Smooth muscle cell (in vitro differentiated cells): ENCODE data around the gene HECTD2. TPM values are rescaled to one million over a fixed set of nuclear protein-coding genes. Genes with fewer than 3 reads are reported as not detected.

Experiments
- DNase-seq: peaks from one replicate; lab custom pipeline; 2025; ENCODE audit not compliant: unreplicated experiment; lab: John Stamatoyannopoulos, UW
- H2AFZ ChIP-seq: fragments of 200-600 bp; sonication (generic); 2 replicates; pipeline ENCODE4 v1.6.0; 2016; ENCODE audit warnings: antibody characterized with exemption, low read depth, mild to moderate bottlenecking
- H3F3A ChIP-seq: fragments of 200-600 bp; sonication (generic); 2 replicates; pipeline ENCODE4 v1.6.0; 2017; ENCODE audit warnings: antibody characterized with exemption, low read depth
- H3K27ac ChIP-seq: fragments of 200-600 bp; sonication (generic); 2 replicates; pipeline ENCODE4 v1.5.1; 2016; ENCODE audit warnings: low read depth, mild to moderate bottlenecking
- H3K27me3 ChIP-seq: fragments of 200-600 bp; sonication (generic); 2 replicates; pipeline ENCODE4 v1.6.1; 2016; ENCODE audit warnings: low read depth, mild to moderate bottlenecking
- H3K36me3 ChIP-seq: fragments of 200-600 bp; sonication (generic); 2 replicates; pipeline ENCODE4 v1.5.1; 2016; ENCODE audit warnings: low read depth
- H3K4me1 ChIP-seq: fragments of 200-600 bp; sonication (generic); 2 replicates; pipeline ENCODE4 v1.5.1; 2016; ENCODE audit warnings: low read depth
- H3K4me2 ChIP-seq: fragments of 200-600 bp; sonication (generic); 2 replicates; pipeline ENCODE4 v1.6.0; 2016; ENCODE audit warnings: mild to moderate bottlenecking
- H3K4me3 ChIP-seq: fragments of 200-600 bp; sonication (generic); 2 replicates; pipeline ENCODE4 v1.5.1; 2016; ENCODE audit warnings: mild to moderate bottlenecking
- H3K79me2 ChIP-seq: fragments of 200-600 bp; sonication (generic); 2 replicates; pipeline ENCODE4 v1.6.0; 2016; ENCODE audit warnings: low read depth, mild to moderate bottlenecking
- H3K9ac ChIP-seq: fragments of 200-600 bp; sonication (generic); 2 replicates; pipeline ENCODE4 v1.6.0; 2016; ENCODE audit warnings: low read depth
- H3K9me3 ChIP-seq: fragments of 200-600 bp; sonication (generic); replicated peaks from 2 replicates; pipeline ENCODE4 v1.5.1; 2016; ENCODE audit warnings: low read depth
- H4K20me1 ChIP-seq: fragments of 200-600 bp; sonication (generic); 2 replicates; pipeline ENCODE4 v1.6.0; 2016; ENCODE audit warnings: low read depth
- CTCF ChIP-seq: fragments of 200-600 bp; sonication (generic); IDR thresholded peaks from 2 replicates; pipeline ENCODE4 v1.5.1; 2017; ENCODE audit warnings: borderline replicate concordance, mild to moderate bottlenecking, antibody characterized with exemption; ENCODE audit not compliant: insufficient read depth, poor library complexity, severe bottlenecking
- WGBS: methylation state at CpG from one replicate; pipeline ENCODE4 v1.1.7; 2016; ENCODE audit warnings: low lambda C conversion rate; 5-methylcytosine and 5-hydroxymethylcytosine counted together
- polyA plus RNA-seq: library from polyadenylated mRNA; unstranded; fragments of >200 nt; fragmentation: Nextera tagmentation; extraction: Ambion mirVana; gene quantifications from 2 replicates; pipeline ENCODE4 v1.2.1, GENCODE V29; 2016
- total RNA-seq: library from RNA; depleted of rRNA; stranded (reverse); fragments of >200 nt; gene quantifications from 2 replicates; pipeline ENCODE4 v1.2.3, GENCODE V29; 2014

The HECTD2 gene
- total and polyA plus RNA-seq, 2 experiments from 2014 or later: 4.4 to 12.7 TPM

DNA sequence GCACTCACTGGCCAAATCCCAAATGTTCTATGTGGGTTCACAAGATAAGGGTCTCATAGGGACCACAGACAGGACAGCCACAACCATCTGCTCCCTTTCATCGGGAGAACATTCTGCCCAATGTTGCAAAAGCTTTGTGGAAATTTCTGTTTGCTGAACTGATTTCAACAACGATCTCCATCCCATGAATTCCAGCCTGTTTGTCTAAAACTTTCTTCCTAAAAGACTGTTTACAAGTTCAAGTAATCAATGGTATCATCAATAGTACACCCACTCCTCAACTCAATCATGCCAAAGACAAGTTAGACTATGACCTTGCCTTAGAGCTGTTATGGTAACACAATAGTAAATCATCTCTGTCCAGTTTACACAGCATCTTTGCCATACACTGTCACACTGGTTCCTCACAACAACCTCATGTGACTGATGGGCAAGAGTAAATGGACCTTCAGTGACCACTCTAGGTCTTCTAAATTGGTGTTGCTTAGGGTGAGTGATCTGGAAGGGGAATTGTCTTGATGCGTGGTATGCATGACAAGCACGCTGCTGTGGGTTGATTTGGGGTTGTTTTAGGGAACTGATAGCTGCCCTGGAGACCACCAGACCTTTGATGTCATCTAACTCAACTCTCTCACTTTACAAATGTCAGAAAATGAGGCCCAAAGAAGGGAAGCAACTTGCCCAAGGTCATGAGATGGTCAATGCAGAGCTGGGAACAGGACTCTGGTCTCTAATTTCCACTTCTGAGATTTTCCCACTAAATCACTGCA, 127.7 kb downstream of the HECTD2 start:
- Histone ChIP-seq H3K27me3 (no peaks in the 10 kb centered on the region), H3K27ac (no peak overlapping the region), H3K4me3 (no peak overlapping the region), H3K4me2 (no peak overlapping the region), H3K36me3 (no peaks in the 10 kb centered on the region), H3K9me3 (no peaks in the 10 kb centered on the region), H2AFZ (no peak overlapping the region), H3K4me1 (no peaks in the 10 kb centered on the region), H3K79me2 (no peaks in the 10 kb centered on the region), H3K9ac (no peak overlapping the region), H4K20me1 (no peaks in the 10 kb centered on the region), H3F3A (no peaks in the 10 kb centered on the region)
- no peak for TF ChIP-seq CTCF
- 93% methylated on average over 4 of the region's 4 CpGs for WGBS
- no peak for DNase-seq

- H3K9me3 ChIP-seq: no peaks in the 10 kb centered on the region
- H2AFZ ChIP-seq: no peak overlapping the region
- no peak overlapping the region for H3K27ac ChIP-seq
- 90% methylated on average over 5 of the region's 5 CpGs for WGBS
- H3K36me3 ChIP-seq: no peaks in the 10 kb centered on the region
- no peaks in the 10 kb centered on the region for H3K27me3 ChIP-seq
- DNase-seq: no peak
- no peak for TF ChIP-seq CTCF
- no peaks in the 10 kb centered on the region for H3K4me1 ChIP-seq
- no peak overlapping the region for H3K4me3 ChIP-seq
- H3K9ac ChIP-seq: no peak overlapping the region
- no peaks in the 10 kb centered on the region for H3K79me2 ChIP-seq
- no peaks in the 10 kb centered on the region for H3F3A ChIP-seq
- no peaks in the 10 kb centered on the region for H4K20me1 ChIP-seq
- H3K4me2 ChIP-seq: no peak overlapping the region
Observed at GRCh38 chr10:91539930-91540329, 129.8 kb downstream of the HECTD2 start.

DNA sequence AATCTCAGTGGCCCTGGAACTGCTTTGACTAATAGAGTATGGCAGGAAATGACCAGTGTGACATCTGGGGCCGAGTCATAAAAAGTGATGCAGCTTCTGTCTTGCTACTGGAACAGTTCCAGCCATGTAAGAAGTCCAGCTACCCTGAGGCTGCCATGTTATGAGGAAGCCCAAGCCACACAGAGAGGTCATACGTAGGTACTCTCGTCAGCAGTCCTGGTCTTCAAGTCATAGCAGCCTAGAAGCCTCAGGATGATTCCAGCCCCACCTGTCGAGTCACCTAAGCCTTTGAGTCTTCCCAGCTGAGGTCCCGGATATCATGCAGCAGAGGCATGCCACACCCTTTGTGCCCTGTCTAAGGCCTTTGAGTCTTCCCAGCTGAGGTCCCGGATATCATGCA, 130.6 kb downstream of the HECTD2 start:
- H3K4me1 ChIP-seq: no peaks in the 10 kb centered on the region
- H3K27ac ChIP-seq: no peak overlapping the region
- no peak overlapping the region for H3K9ac ChIP-seq
- no peaks in the 10 kb centered on the region for H3K27me3 ChIP-seq
- H3K9me3 ChIP-seq: no peaks in the 10 kb centered on the region
- H3K36me3 ChIP-seq: no peaks in the 10 kb centered on the region
- TF ChIP-seq CTCF: no peak
- no peak for DNase-seq
- no peaks in the 10 kb centered on the region for H4K20me1 ChIP-seq
- no peaks in the 10 kb centered on the region for H3F3A ChIP-seq
- no peak overlapping the region for H3K4me3 ChIP-seq
- no peak overlapping the region for H2AFZ ChIP-seq
- 77% methylated on average over 6 of the region's 6 CpGs for WGBS
- H3K79me2 ChIP-seq: no peaks in the 10 kb centered on the region
- no peak overlapping the region for H3K4me2 ChIP-seq

GRCh38 chr10:91541481-91541880, 131.3 kb downstream of the HECTD2 start:
- Histone ChIP-seq H3K4me3 (no peak overlapping the region), H3F3A (no peaks in the 10 kb centered on the region), H3K27ac (no peak overlapping the region), H3K4me2 (no peak overlapping the region), H3K36me3 (no peaks in the 10 kb centered on the region), H3K9ac (no peak overlapping the region), H3K9me3 (no peaks in the 10 kb centered on the region), H2AFZ (no peak overlapping the region), H3K4me1 (no peaks in the 10 kb centered on the region), H3K79me2 (no peaks in the 10 kb centered on the region), H3K27me3 (no peaks in the 10 kb centered on the region), H4K20me1 (no peaks in the 10 kb centered on the region)
- WGBS: 43% methylated on average over 6 of the region's 6 CpGs
- TF ChIP-seq CTCF: no peak
- DNase-seq: no peak
